Measurements from ENCODE around the gene NCKAP5. TPM values are rescaled to one million over a fixed set of nuclear protein-coding genes. Genes with fewer than 3 reads are reported as not detected.

Gene NCKAP5
- total RNA-seq, 1 experiment from 2014 or later: not detected

DNA sequence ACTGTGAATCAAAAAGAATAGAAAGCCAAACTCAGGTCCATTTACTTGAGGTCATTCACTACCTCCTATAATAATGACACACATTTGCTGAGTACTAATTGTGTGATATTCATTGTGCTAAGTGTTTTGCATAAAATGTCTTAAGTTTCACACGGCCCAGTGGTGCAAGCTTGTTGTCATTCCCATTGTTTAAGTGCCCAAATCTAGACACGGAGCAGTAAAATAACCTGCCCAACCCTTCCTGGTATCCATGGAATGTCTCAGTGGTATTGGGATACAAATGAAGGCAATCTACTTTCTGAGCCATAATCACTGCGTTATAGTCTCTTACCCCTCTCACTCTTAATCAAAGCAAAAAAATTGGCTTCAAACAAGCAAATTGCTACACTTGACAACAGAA, 233.3 kb downstream of the NCKAP5 start:
- no peak overlapping the region for H3K27ac Mint-ChIP-seq (ENCODE audit: low read depth, unreplicated experiment)
- no peaks in the 10 kb centered on the region for H3K27me3 Mint-ChIP-seq (ENCODE audit: insufficient read depth, unreplicated experiment)
- no peaks in the 10 kb centered on the region for H3K9me3 Mint-ChIP-seq (ENCODE audit: unreplicated experiment)
- TF ChIP-seq CTCF (IDR thresholded peaks at IDR 0.05; ENCODE audit: unreplicated experiment): no peak
- no peak for DNase-seq (ENCODE audit: unreplicated experiment)
- no TSS peak for BruUV-seq (replicated peaks)
- CTCF ChIA-PET: interaction anchor here (0.6 kb wide), 1 partner anchor 60 kb away, joined by 3 read pairs; no protein-coding TSS in a partner anchor
- intact Hi-C loops (cut with micrococcal nuclease): no loop called here
- no peaks in the 10 kb centered on the region for H3K4me1 Mint-ChIP-seq (ENCODE audit: insufficient read depth, unreplicated experiment)
- POLR2A ChIA-PET: no interaction called here
- H3K36me3 Mint-ChIP-seq (ENCODE audit: insufficient read depth, unreplicated experiment): no peaks in the 10 kb centered on the region
- no peak overlapping the region for H3K4me3 Mint-ChIP-seq (ENCODE audit: unreplicated experiment)

DNA sequence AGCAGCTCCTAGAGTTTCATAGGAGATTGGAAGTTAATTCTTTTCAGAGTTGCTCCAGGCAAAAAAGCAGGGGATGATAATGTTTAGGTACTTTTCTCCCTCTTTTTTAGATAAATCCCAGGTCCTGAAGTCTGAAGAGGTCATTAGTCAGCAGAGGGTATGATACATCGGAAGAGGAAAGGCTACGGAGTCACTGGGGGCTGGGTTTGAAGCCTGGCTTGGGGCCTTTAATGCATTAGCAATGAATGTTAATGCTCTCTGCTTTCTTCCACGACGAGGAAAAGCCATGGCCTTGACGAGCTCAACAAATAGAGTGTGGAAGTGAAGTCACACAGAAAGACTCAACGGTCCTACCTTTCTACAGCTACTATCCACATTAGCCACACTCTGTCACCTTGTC, 235.1 kb downstream of the NCKAP5 start:
- Mint-ChIP-seq H3K4me3 (ENCODE audit: unreplicated experiment) (no peak overlapping the region), H3K9me3 (ENCODE audit: unreplicated experiment) (no peaks in the 10 kb centered on the region), H3K27ac (ENCODE audit: low read depth, unreplicated experiment) (no peak overlapping the region), H3K4me1 (ENCODE audit: insufficient read depth, unreplicated experiment) (no peaks in the 10 kb centered on the region), H3K36me3 (ENCODE audit: insufficient read depth, unreplicated experiment) (no peaks in the 10 kb centered on the region), H3K27me3 (ENCODE audit: insufficient read depth, unreplicated experiment) (no peaks in the 10 kb centered on the region)
- intact Hi-C loops (cut with micrococcal nuclease): no loop called here
- no TSS peak for BruUV-seq (replicated peaks)
- ChIA-PET POLR2A (no interaction called here), CTCF (interaction anchor here (0.6 kb wide), 1 partner anchor 16 kb away, joined by 3 read pairs; no protein-coding TSS in a partner anchor)
- no peak for DNase-seq (ENCODE audit: unreplicated experiment)
- TF ChIP-seq CTCF (IDR thresholded peaks at IDR 0.05; ENCODE audit: unreplicated experiment): no peak

GRCh38 chr2:133331436-133331835, 236.8 kb downstream of the NCKAP5 start:
- ChIA-PET POLR2A (interaction anchor here (0.6 kb wide), 1 partner anchor 1771 kb away, joined by 3 read pairs; no protein-coding TSS in a partner anchor), CTCF (interaction anchor here (0.7 kb wide), 1 partner anchor 1055 kb away, joined by 3 read pairs; no protein-coding TSS in a partner anchor)
- no peaks in the 10 kb centered on the region for H3K27me3 Mint-ChIP-seq (ENCODE audit: insufficient read depth, unreplicated experiment)
- DNase-seq (ENCODE audit: unreplicated experiment): no peak
- TF ChIP-seq CTCF (IDR thresholded peaks at IDR 0.05; ENCODE audit: unreplicated experiment): no peak
- peaks cover 4% of the 10 kb centered on the region for H3K4me1 Mint-ChIP-seq (ENCODE audit: insufficient read depth, unreplicated experiment)
- H3K27ac Mint-ChIP-seq (ENCODE audit: low read depth, unreplicated experiment): no peak overlapping the region
- no peak overlapping the region for H3K4me3 Mint-ChIP-seq (ENCODE audit: unreplicated experiment)
- BruUV-seq (replicated peaks): no TSS peak
- H3K36me3 Mint-ChIP-seq (ENCODE audit: insufficient read depth, unreplicated experiment): no peaks in the 10 kb centered on the region
- H3K9me3 Mint-ChIP-seq (ENCODE audit: unreplicated experiment): no peaks in the 10 kb centered on the region
- intact Hi-C loops (cut with micrococcal nuclease): no loop called here

DNA sequence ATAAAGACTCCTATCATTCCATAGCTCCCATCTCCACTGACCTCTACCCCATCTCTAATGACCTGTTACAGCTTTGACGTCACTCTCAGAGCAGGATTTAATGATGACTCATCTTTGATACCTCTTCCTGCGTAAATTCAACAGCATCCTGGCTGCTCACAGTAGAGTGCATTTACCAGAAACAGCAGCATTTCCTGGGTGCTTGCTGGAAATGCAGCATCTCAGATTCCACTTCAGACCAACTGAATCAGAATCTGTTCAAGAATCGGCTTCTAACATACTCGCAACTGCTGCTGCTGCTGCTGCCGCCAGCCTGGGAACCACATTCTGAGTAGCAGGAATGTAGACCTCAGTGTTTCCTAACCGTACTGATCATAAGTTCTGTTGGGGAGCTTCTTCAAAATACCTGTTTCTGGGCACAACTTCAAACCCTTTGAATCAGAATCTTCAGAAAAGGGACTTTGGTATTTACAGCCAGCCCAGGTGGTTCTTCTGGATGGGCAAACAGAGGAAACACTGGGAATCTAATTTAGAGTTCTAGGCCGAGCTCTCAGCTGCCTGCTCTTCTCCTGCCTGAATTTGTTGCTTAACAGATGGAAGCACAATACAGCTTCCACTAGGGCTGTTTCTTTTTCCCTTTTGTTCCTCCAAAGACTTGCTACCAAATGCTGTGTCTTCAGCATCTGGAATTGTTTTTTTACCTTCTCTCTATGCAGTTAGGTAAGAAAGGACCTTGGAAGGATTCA, 241.4 kb downstream of the NCKAP5 start:
- DNase-seq (ENCODE audit: unreplicated experiment): peak; percentile 5
- no peaks in the 10 kb centered on the region for H3K27me3 Mint-ChIP-seq (ENCODE audit: insufficient read depth, unreplicated experiment)
- ChIA-PET CTCF (no interaction called here), POLR2A (no interaction called here)
- H3K27ac Mint-ChIP-seq (ENCODE audit: low read depth, unreplicated experiment): no peak overlapping the region
- no peak overlapping the region for H3K4me3 Mint-ChIP-seq (ENCODE audit: unreplicated experiment)
- no peaks in the 10 kb centered on the region for H3K9me3 Mint-ChIP-seq (ENCODE audit: unreplicated experiment)
- TF ChIP-seq CTCF (IDR thresholded peaks at IDR 0.05; ENCODE audit: unreplicated experiment): no peak
- peaks cover 5% of the 10 kb centered on the region for H3K4me1 Mint-ChIP-seq (ENCODE audit: insufficient read depth, unreplicated experiment)
- no TSS peak for BruUV-seq (replicated peaks)
- no peaks in the 10 kb centered on the region for H3K36me3 Mint-ChIP-seq (ENCODE audit: insufficient read depth, unreplicated experiment)
- intact Hi-C loops (cut with micrococcal nuclease): no loop called here

Measured in MCF 10A (cell line).